Coronary artery (tissue), 2 donors: ENCODE data around the gene PSTK.

Experiments used
- DNase-seq: peaks from one replicate; pipeline ENCODE4 v3.0.0-alpha.2; 2017; ENCODE audit warnings: low spot score
- H3K27ac ChIP-seq, 2 donors: fragments of 200-600 bp; sonication (generic); one replicate each; pipeline ENCODE4 v1.5.1; 2016 to 2019
- H3K4me3 ChIP-seq: fragments of 200-600 bp; sonication (generic); 2 replicates; pipeline ENCODE4 v1.5.1; 2016; ENCODE audit warnings: mild to moderate bottlenecking, moderate library complexity
- TF ChIP-seq, protein P1 (sequence below): fragments of 200-600 bp; sonication (generic); IDR thresholded peaks from one replicate; pipeline ENCODE4 v1.5.1; 2019; ENCODE audit warnings: antibody characterized with exemption

Gene PSTK

GRCh38 chr10:122953902-122954730 lies 26.1 kb upstream of the PSTK start, which contains the start of gene C10orf88:
TSS of gene C10orf88 (minus strand) at chr10:122954227. CDS start at chr10:122954178, 49 bp downstream.
- peak; percentile 98 for DNase-seq
- TF ChIP-seq, protein P1, sequence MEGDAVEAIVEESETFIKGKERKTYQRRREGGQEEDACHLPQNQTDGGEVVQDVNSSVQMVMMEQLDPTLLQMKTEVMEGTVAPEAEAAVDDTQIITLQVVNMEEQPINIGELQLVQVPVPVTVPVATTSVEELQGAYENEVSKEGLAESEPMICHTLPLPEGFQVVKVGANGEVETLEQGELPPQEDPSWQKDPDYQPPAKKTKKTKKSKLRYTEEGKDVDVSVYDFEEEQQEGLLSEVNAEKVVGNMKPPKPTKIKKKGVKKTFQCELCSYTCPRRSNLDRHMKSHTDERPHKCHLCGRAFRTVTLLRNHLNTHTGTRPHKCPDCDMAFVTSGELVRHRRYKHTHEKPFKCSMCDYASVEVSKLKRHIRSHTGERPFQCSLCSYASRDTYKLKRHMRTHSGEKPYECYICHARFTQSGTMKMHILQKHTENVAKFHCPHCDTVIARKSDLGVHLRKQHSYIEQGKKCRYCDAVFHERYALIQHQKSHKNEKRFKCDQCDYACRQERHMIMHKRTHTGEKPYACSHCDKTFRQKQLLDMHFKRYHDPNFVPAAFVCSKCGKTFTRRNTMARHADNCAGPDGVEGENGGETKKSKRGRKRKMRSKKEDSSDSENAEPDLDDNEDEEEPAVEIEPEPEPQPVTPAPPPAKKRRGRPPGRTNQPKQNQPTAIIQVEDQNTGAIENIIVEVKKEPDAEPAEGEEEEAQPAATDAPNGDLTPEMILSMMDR = no peak
- Histone ChIP-seq H3K4me3 (peak within 1 kb of the TSS; percentile 90), H3K27ac (peak within 1 kb of the TSS; percentile 46 to 74)

DNA sequence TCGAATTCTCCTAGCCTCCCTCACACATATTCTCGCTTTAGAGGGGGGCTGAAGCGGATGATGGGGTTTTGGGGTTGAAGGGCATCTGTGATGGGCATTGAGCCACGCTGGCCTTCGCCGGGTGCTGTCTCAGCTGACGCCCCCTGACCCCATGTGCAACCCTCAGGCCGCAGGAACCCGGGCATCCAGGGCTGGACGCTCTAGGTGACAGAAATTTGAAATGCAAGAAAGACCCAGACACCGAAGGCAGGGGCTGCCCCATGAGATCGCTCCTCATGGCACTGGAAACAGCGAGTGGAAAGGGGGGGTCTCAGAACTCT lies 25.5 kb upstream of the PSTK start:
- TF ChIP-seq, protein P1 = no peak
- Histone ChIP-seq H3K27ac (no peak overlapping the region), H3K4me3 (peak overlapping the region; percentile 90)
- no peak for DNase-seq

- no peak for DNase-seq
- TF ChIP-seq, protein P1 = no peak
- H3K4me3 ChIP-seq = no peak overlapping the region
- no peak overlapping the region for H3K27ac ChIP-seq
These were observed 24.3 kb upstream of the PSTK start for GRCh38 chr10:122955892-122956291.

DNA sequence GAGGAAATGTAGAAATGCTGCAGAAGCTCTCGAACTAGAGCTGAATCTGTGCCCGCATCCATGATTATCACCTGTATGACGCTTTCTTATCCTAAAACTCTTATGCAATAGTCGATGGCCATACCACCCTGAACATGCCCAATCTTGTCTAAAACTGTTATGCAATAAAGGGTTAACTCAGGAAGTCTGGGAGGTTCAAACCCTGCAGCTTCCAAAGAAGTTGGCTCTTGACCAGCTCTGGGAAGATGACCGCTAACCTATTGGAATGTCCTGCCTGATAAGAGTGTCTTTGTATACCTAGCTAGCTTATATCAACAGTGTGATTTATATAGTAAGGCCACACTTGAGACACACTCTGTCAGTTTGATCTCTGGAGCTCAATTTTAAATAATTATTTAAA lies 22.7 kb upstream of the PSTK start:
- H3K4me3 ChIP-seq = no peak overlapping the region
- H3K27ac ChIP-seq = no peak overlapping the region
- DNase-seq = no peak
- TF ChIP-seq, protein P1 = no peak

DNA sequence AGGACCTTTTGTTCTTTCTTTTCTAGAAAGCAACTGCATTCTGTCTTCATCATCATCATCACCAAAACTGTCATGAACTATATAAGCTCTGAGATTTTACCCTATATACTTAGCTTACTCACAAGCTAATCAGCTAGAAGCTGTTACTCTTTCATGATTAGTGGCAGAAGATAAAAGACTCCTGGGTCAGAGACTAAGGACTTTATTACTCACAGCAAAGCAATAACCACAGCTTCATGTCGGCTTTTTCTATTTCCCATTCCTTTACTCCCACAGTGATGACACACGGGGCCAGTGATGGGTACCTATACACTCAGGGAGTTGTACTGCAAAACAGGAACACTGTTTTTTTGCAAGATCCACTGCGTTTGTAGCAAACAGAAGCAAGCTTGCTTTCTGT lies 17.8 kb upstream of the PSTK start:
- Histone ChIP-seq H3K4me3 (no peak overlapping the region), H3K27ac (no peak overlapping the region)
- TF ChIP-seq, protein P1 = no peak
- DNase-seq = no peak

DNA sequence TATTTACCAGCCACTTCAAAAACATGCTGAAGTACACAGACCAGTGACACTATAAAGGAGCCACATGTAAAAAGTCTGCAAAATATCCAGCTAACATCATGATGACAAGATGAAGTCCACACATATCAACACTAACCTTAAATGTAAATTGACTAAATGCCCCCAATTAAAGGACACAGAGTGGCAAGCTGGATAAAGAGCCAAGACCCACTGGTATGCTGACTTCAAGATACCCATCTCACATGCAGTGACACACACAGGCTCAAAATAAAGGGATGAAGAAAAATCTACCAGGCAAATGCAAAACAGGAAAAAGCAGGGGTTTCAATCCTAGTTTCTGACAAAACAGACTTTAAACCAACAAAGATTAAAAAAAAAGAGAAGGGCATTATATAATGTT lies 13.3 kb upstream of the PSTK start:
- TF ChIP-seq, protein P1 = no peak
- no peak for DNase-seq
- H3K27ac ChIP-seq = no peak overlapping the region
- H3K4me3 ChIP-seq = no peak overlapping the region

DNA sequence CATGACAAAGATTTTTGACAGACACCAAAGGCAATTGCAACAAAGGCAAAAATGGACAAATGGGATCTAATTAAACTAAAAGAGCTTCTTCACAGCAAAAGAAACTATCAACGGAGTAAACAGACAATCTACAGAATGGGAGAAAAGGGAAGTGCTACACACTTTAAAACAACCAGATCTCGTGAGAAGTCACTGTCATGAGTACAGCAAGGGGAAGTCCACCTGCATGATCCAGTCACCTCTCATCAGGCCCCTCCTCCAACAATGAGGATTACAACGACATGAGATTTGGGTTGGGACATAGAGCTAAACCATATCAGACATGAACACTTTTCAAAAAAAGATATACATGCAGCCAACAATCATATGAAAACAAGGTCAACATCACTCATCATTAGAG lies 11.5 kb upstream of the PSTK start:
- DNase-seq = no peak
- no peak overlapping the region for H3K27ac ChIP-seq
- H3K4me3 ChIP-seq = no peak overlapping the region
- TF ChIP-seq, protein P1 = no peak
